Smooth muscle cell (in vitro differentiated cells): ENCODE measurements around the gene HAO2. TPM values are rescaled to one million over a fixed set of nuclear protein-coding genes. Genes with fewer than 3 reads are reported as not detected.

Experiments
- DNase-seq: peaks from one replicate; lab custom pipeline; 2025; ENCODE audit not compliant: unreplicated experiment; lab: John Stamatoyannopoulos, UW
- H2AFZ ChIP-seq: fragments of 200-600 bp; sonication (generic); 2 replicates; pipeline ENCODE4 v1.6.0; 2016; ENCODE audit warnings: antibody characterized with exemption, low read depth, mild to moderate bottlenecking
- H3F3A ChIP-seq: fragments of 200-600 bp; sonication (generic); 2 replicates; pipeline ENCODE4 v1.6.0; 2017; ENCODE audit warnings: antibody characterized with exemption, low read depth
- H3K27ac ChIP-seq: fragments of 200-600 bp; sonication (generic); 2 replicates; pipeline ENCODE4 v1.5.1; 2016; ENCODE audit warnings: low read depth, mild to moderate bottlenecking
- H3K27me3 ChIP-seq: fragments of 200-600 bp; sonication (generic); 2 replicates; pipeline ENCODE4 v1.6.1; 2016; ENCODE audit warnings: low read depth, mild to moderate bottlenecking
- H3K36me3 ChIP-seq: fragments of 200-600 bp; sonication (generic); 2 replicates; pipeline ENCODE4 v1.5.1; 2016; ENCODE audit warnings: low read depth
- H3K4me1 ChIP-seq: fragments of 200-600 bp; sonication (generic); 2 replicates; pipeline ENCODE4 v1.5.1; 2016; ENCODE audit warnings: low read depth
- H3K4me2 ChIP-seq: fragments of 200-600 bp; sonication (generic); 2 replicates; pipeline ENCODE4 v1.6.0; 2016; ENCODE audit warnings: mild to moderate bottlenecking
- H3K4me3 ChIP-seq: fragments of 200-600 bp; sonication (generic); 2 replicates; pipeline ENCODE4 v1.5.1; 2016; ENCODE audit warnings: mild to moderate bottlenecking
- H3K79me2 ChIP-seq: fragments of 200-600 bp; sonication (generic); 2 replicates; pipeline ENCODE4 v1.6.0; 2016; ENCODE audit warnings: low read depth, mild to moderate bottlenecking
- H3K9ac ChIP-seq: fragments of 200-600 bp; sonication (generic); 2 replicates; pipeline ENCODE4 v1.6.0; 2016; ENCODE audit warnings: low read depth
- H3K9me3 ChIP-seq: fragments of 200-600 bp; sonication (generic); replicated peaks from 2 replicates; pipeline ENCODE4 v1.5.1; 2016; ENCODE audit warnings: low read depth
- H4K20me1 ChIP-seq: fragments of 200-600 bp; sonication (generic); 2 replicates; pipeline ENCODE4 v1.6.0; 2016; ENCODE audit warnings: low read depth
- WGBS: methylation state at CpG from one replicate; pipeline ENCODE4 v1.1.7; 2016; ENCODE audit warnings: low lambda C conversion rate; 5-methylcytosine and 5-hydroxymethylcytosine counted together
- polyA plus RNA-seq: library from polyadenylated mRNA; unstranded; fragments of >200 nt; fragmentation: Nextera tagmentation; extraction: Ambion mirVana; gene quantifications from 2 replicates; pipeline ENCODE4 v1.2.1, GENCODE V29; 2016
- total RNA-seq: library from RNA; depleted of rRNA; stranded (reverse); fragments of >200 nt; gene quantifications from 2 replicates; pipeline ENCODE4 v1.2.3, GENCODE V29; 2014
- TF ChIP-seq, protein P1 (sequence below): fragments of 200-600 bp; sonication (generic); IDR thresholded peaks from 2 replicates; pipeline ENCODE4 v1.5.1; 2017; ENCODE audit warnings: borderline replicate concordance, mild to moderate bottlenecking, antibody characterized with exemption; ENCODE audit not compliant: insufficient read depth, poor library complexity, severe bottlenecking

Gene HAO2
- total and polyA plus RNA-seq, 2 experiments from 2014 or later: not detected

DNA sequence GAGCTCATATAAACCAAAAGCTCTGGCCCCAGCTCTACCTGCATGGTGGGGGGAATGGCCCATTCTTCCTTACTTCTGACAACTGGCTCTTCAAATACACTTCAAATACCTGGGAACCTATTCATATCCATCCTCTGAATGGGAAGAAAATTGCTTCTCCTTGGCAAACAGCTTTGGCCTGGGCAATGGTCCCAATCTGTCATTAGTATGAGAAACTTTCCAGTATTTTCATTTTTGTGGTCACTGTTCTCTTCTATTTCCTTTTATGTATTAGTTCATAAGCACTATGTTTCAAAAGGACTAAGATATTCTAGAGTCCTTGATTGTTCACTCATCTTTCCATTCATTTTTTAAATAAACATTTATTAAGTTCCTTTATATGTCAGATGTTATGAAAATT lies 41.1 kb downstream of the HAO2 start:
- Histone ChIP-seq H3F3A (no peaks in the 10 kb centered on the region), H3K4me3 (no peak overlapping the region), H3K4me1 (no peaks in the 10 kb centered on the region), H3K9me3 (no peaks in the 10 kb centered on the region), H3K79me2 (no peaks in the 10 kb centered on the region), H3K9ac (no peak overlapping the region), H3K36me3 (no peaks in the 10 kb centered on the region), H3K4me2 (no peak overlapping the region), H2AFZ (no peak overlapping the region), H4K20me1 (no peaks in the 10 kb centered on the region), H3K27ac (no peak overlapping the region), H3K27me3 (no peaks in the 10 kb centered on the region)
- TF ChIP-seq, protein P1, sequence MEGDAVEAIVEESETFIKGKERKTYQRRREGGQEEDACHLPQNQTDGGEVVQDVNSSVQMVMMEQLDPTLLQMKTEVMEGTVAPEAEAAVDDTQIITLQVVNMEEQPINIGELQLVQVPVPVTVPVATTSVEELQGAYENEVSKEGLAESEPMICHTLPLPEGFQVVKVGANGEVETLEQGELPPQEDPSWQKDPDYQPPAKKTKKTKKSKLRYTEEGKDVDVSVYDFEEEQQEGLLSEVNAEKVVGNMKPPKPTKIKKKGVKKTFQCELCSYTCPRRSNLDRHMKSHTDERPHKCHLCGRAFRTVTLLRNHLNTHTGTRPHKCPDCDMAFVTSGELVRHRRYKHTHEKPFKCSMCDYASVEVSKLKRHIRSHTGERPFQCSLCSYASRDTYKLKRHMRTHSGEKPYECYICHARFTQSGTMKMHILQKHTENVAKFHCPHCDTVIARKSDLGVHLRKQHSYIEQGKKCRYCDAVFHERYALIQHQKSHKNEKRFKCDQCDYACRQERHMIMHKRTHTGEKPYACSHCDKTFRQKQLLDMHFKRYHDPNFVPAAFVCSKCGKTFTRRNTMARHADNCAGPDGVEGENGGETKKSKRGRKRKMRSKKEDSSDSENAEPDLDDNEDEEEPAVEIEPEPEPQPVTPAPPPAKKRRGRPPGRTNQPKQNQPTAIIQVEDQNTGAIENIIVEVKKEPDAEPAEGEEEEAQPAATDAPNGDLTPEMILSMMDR: no peak
- DNase-seq: no peak

DNA sequence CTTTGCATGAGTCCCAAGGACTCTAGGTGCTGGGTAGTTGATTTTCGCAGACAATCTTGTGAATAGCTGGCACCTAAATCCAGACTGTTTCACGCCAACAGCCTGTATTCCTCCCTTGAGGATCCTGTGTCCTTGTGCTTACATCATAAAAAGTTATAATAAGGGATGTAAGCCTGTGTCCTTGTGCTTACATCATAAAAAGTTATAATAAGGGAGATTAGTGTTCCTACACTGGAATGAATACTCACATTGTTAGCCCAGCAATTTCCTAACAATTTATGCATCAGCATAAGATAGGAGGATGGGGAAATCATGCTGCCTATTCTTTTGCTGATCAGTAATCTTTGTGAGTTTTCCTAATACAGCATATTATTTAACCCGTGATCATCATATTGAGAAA lies 42.4 kb downstream of the HAO2 start:
- TF ChIP-seq, protein P1: no peak
- no peak for DNase-seq

DNA sequence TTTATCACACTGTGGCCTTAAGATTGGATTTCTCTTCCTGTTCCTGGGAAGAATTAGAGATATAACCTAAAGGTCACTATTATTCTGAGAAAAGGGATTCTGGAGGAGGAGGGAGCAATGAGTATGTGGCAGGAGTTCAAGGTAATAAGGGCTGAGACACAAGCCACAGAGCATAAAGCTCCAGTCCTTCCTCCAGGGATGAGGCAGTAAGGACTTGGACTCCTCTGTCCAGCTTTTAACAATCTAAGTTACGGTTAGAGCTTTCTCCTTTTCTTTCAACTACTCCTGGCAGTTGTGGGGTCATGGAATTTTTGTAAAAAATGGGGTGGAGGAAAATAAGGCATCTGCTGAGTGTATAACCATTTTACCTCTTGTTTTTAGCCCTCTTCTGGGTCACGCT lies 46.4 kb downstream of the HAO2 start, which contains the start of gene HSD3B2:
Gene HSD3B2 (plus strand): TSS at position 201 of the 400 bp plus-strand sequence. CDS start 270 bp downstream, outside the sequence.
- TF ChIP-seq, protein P1: no peak

More for the DNA sequence above, 42.4 kb downstream of the HAO2 start:
- Histone ChIP-seq H3K27ac (no peak overlapping the region), H4K20me1 (no peaks in the 10 kb centered on the region), H3K4me1 (no peaks in the 10 kb centered on the region), H3K36me3 (no peaks in the 10 kb centered on the region), H3K4me2 (no peak overlapping the region), H3F3A (no peaks in the 10 kb centered on the region), H3K9ac (no peak overlapping the region), H3K27me3 (no peaks in the 10 kb centered on the region), H3K4me3 (no peak overlapping the region), H2AFZ (no peak overlapping the region), H3K9me3 (no peaks in the 10 kb centered on the region), H3K79me2 (no peaks in the 10 kb centered on the region)
- WGBS: 93% methylated on average over 3 of the region's 3 CpGs

DNA sequence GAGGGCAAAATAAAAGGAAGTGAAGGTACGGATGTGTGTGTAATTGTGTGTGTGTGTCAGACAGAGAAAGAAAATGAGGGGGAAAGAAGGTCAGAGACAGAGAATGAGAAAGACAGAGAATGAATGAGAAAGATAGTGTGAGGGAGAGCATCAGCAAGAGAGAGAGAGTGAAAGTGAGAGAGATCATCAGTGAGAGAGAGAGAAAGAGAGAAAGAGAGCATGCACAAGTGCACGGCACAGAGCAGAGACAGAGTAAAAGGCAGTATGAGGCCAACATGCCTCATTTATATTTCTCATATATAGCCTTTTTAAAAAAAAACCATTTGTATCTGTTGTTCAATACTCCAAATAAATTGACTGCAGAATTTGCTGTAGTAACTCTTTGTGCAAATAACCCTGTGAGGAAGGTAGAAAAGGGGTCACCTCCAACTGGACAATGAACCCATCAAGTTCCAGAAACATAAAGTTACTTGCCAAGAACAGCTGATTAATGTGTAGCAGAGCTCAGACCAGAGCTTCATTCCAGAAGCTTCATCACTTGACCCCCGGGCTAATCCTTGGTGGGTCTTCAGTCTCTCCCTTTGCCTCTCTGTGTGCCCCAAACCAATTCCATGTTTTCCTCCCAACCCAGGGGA lies 47.5 kb downstream of the HAO2 start:
- H3K36me3 ChIP-seq: no peaks in the 10 kb centered on the region
- no peaks in the 10 kb centered on the region for H3K4me1 ChIP-seq
- no peaks in the 10 kb centered on the region for H4K20me1 ChIP-seq
- no peak for DNase-seq
- 93% methylated on average over 3 of the region's 3 CpGs for WGBS
- no peak overlapping the region for H3K27ac ChIP-seq
- H3K4me3 ChIP-seq: no peak overlapping the region
- no peak overlapping the region for H3K9ac ChIP-seq
- no peaks in the 10 kb centered on the region for H3K79me2 ChIP-seq
- H2AFZ ChIP-seq: no peak overlapping the region
- TF ChIP-seq, protein P1: no peak
- H3K9me3 ChIP-seq: no peaks in the 10 kb centered on the region
- no peak overlapping the region for H3K4me2 ChIP-seq
- no peaks in the 10 kb centered on the region for H3K27me3 ChIP-seq
- no peaks in the 10 kb centered on the region for H3F3A ChIP-seq

More for the DNA sequence above, 46.4 kb downstream of the HAO2 start, which contains the start of gene HSD3B2:
- no peaks in the 10 kb centered on the region for H3K9me3 ChIP-seq
- no peak within 1 kb of the TSS for H2AFZ ChIP-seq
- H3K36me3 ChIP-seq: no peaks in the 10 kb centered on the region
- H3K27ac ChIP-seq: no peak within 1 kb of the TSS
- no peak within 1 kb of the TSS for H3K4me3 ChIP-seq
- no peak for DNase-seq
- H3K4me2 ChIP-seq: no peak within 1 kb of the TSS
- H3K4me1 ChIP-seq: no peaks in the 10 kb centered on the region
- H3K79me2 ChIP-seq: no peaks in the 10 kb centered on the region
- no peaks in the 10 kb centered on the region for H3F3A ChIP-seq
- 90% methylated on average over 2 of the region's 2 CpGs for WGBS
- no peaks in the 10 kb centered on the region for H4K20me1 ChIP-seq
- no peaks in the 10 kb centered on the region for H3K27me3 ChIP-seq
- no peak within 1 kb of the TSS for H3K9ac ChIP-seq
